Loucy (cell line): ENCODE data around the gene CELA3B.
"Not testable (repeated sequence)": the region's sequence is repeated elsewhere in the genome, so short reads cannot be mapped to it uniquely, and the experiment has no call there.

ENCODE experiments used
- EZH2phosphoT487 ChIP-seq: fragments of 200-600 bp; IDR thresholded peaks from 2 replicates; pipeline ENCODE4 v1.6.1; 2018; ENCODE audit warnings: antibody characterized with exemption, mild to moderate bottlenecking, moderate library complexity, borderline replicate concordance
- TF ChIP-seq, protein P1 (sequence below): fragments of 200-600 bp; sonication (generic); conservative IDR thresholded peaks from 2 replicates; pipeline ENCODE4 v1.5.1; 2014; ENCODE audit warnings: mild to moderate bottlenecking, antibody characterized with exemption, low read length

DNA sequence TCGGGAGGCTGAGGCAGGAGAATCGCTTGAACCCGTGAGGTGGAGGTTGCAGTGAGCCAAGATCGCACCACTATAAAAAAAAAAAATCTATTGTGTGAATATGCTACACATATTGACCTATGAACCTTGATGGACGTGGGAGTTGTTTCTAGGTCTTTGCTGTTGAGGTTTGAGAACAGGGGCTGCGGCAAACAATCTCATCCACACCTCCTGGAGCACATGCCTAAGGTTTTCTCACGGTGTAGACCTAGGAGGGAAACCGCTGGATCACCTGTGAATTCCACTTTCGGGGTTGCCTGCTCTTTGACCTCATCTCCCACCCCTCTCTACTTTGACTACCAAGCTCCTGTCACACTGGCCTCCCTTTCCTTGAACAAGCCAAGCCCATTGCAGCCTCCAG lies 1.5 kb upstream of the CELA3B start:
- not testable (repeated sequence) for TF ChIP-seq EZH2phosphoT487
- TF ChIP-seq, protein P1, sequence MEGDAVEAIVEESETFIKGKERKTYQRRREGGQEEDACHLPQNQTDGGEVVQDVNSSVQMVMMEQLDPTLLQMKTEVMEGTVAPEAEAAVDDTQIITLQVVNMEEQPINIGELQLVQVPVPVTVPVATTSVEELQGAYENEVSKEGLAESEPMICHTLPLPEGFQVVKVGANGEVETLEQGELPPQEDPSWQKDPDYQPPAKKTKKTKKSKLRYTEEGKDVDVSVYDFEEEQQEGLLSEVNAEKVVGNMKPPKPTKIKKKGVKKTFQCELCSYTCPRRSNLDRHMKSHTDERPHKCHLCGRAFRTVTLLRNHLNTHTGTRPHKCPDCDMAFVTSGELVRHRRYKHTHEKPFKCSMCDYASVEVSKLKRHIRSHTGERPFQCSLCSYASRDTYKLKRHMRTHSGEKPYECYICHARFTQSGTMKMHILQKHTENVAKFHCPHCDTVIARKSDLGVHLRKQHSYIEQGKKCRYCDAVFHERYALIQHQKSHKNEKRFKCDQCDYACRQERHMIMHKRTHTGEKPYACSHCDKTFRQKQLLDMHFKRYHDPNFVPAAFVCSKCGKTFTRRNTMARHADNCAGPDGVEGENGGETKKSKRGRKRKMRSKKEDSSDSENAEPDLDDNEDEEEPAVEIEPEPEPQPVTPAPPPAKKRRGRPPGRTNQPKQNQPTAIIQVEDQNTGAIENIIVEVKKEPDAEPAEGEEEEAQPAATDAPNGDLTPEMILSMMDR = not testable (repeated sequence)
